DMS114 treated with DMSO at 0.1 percent for 48 hours (cell line): ENCODE measurements around the gene CENPC.
"Not testable (repeated sequence)": the region's sequence is repeated elsewhere in the genome, so short reads cannot be mapped to it uniquely, and the experiment has no call there.

ENCODE experiments used
- DNase-seq: peaks from one replicate; lab custom pipeline; 2025; ENCODE audit not compliant: unreplicated experiment; lab: John Stamatoyannopoulos, UW

CENPC gene

GRCh38 chr4:67545199-67546003, at the start of gene CENPC:
Gene CENPC (minus strand): TSS chr4:67545503. CDS start chr4:67545355, 148 bp downstream.
- DNase-seq, result peak; percentile 82

GRCh38 chr4:67593741-67594175, 48.5 kb upstream of the CENPC start:
- DNase-seq, result no peak

- no peak for DNase-seq
These were observed 41.9 kb upstream of the CENPC start for GRCh38 chr4:67587156-67587555.

GRCh38 chr4:67584496-67584895, 39.2 kb upstream of the CENPC start:
- DNase-seq, result no peak

- no peak for DNase-seq
These were observed 36.6 kb upstream of the CENPC start for GRCh38 chr4:67581913-67582312.

GRCh38 chr4:67581208-67581857, 36.0 kb upstream of the CENPC start:
- DNase-seq, result no peak

GRCh38 chr4:67580577-67580976, 35.3 kb upstream of the CENPC start:
- no peak for DNase-seq

- DNase-seq, result no peak
These were observed 31.2 kb upstream of the CENPC start for GRCh38 chr4:67576538-67576937.

GRCh38 chr4:67576059-67576466, 30.8 kb upstream of the CENPC start:
- DNase-seq, result no peak

GRCh38 chr4:67575232-67576058, 30.1 kb upstream of the CENPC start:
- no peak for DNase-seq

- DNase-seq, result no peak
These were observed 27.9 kb upstream of the CENPC start for GRCh38 chr4:67573193-67573592.

GRCh38 chr4:67571975-67572374, 26.7 kb upstream of the CENPC start:
- DNase-seq, result no peak

- DNase-seq, result no peak
These were observed 25.2 kb upstream of the CENPC start for GRCh38 chr4:67570537-67570936.

GRCh38 chr4:67568820-67569219, 23.5 kb upstream of the CENPC start:
- DNase-seq, result no peak

GRCh38 chr4:67566335-67566734, 21.0 kb upstream of the CENPC start:
- no peak for DNase-seq

GRCh38 chr4:67565284-67565683, 20.0 kb upstream of the CENPC start:
- no peak for DNase-seq

GRCh38 chr4:67558493-67558892, 13.2 kb upstream of the CENPC start, which contains the start of gene STAP1:
Gene STAP1 (plus strand): TSS chr4:67558727. CDS start chr4:67558810, 83 bp downstream.
- DNase-seq, result no peak

GRCh38 chr4:67556436-67556835, 11.1 kb upstream of the CENPC start:
- DNase-seq, result no peak

GRCh38 chr4:67555447-67555846, 10.1 kb upstream of the CENPC start:
- DNase-seq, result no peak

GRCh38 chr4:67554096-67554495, 8.8 kb upstream of the CENPC start:
- no peak for DNase-seq

GRCh38 chr4:67552146-67552792, 7.0 kb upstream of the CENPC start:
- not testable (repeated sequence) for DNase-seq
